Caco-2 (cell line): ENCODE measurements around the gene SBF2. TPM values are rescaled to one million over a fixed set of nuclear protein-coding genes. Genes with fewer than 3 reads are reported as not detected.

Experiments
- BruUV-seq: library from RNA; stranded (reverse); fragments of 400-500 nt; replicated peaks from 2 replicates; lab custom pipeline; 2021; lab: Mats Ljungman, UMichigan
- CTCF ChIA-PET: fragments of 300-600 bp; sonication (Branson Sonifier 250); formaldehyde crosslinking; loops from one replicate; lab custom pipeline; 2022; ENCODE audit warnings: antibody characterized with exemption; lab: Charles Lee
- POLR2A ChIA-PET: fragments of 300-600 bp; sonication (Branson Sonifier 250); formaldehyde crosslinking; loops from one replicate; lab custom pipeline; 2022; ENCODE audit warnings: antibody characterized with exemption; lab: Charles Lee
- DNase-seq, 2 experiments: peaks; one replicate each; pipeline versions ENCODE4 v3.0.0 to v3.0.0-alpha.2; 2020 to 2022
- H3K27me3 ChIP-seq: replicated peaks from 2 replicates; pipeline ENCODE4 v1.6.0; 2011; ENCODE audit warnings: low read length; ENCODE audit not compliant: control insufficient read depth, insufficient read depth
- H3K36me3 ChIP-seq: 2 replicates; pipeline ENCODE4 v1.5.1; 2011; ENCODE audit warnings: low read length; ENCODE audit not compliant: control insufficient read depth, insufficient read depth
- H3K4me1 ChIP-seq: fragments of 250-450 bp; sonication (Bioruptor Pico); 2 replicates; pipeline ENCODE4 v1.5.1; 2020; ENCODE audit warnings: mild to moderate bottlenecking
- H3K4me3 ChIP-seq: 2 replicates; pipeline ENCODE4 v1.5.1; 2011; ENCODE audit warnings: low read depth, mild to moderate bottlenecking, control low read depth, low read length
- H3K9me3 ChIP-seq: fragments of 250-450 bp; sonication (Bioruptor Pico); 2 replicates; pipeline ENCODE4 v1.5.1; 2020; ENCODE audit warnings: mild to moderate bottlenecking, moderate library complexity
- H3K27ac Mint-ChIP-seq: one replicate; pipeline ENCODE4 v1.8.0; 2022; ENCODE audit warnings: mixed read lengths; ENCODE audit not compliant: unreplicated experiment
- H3K27me3 Mint-ChIP-seq: one replicate; pipeline ENCODE4 v1.8.0; 2022; ENCODE audit warnings: mixed read lengths; ENCODE audit not compliant: insufficient read depth, unreplicated experiment
- H3K36me3 Mint-ChIP-seq: one replicate; pipeline ENCODE4 v1.8.0; 2022; ENCODE audit warnings: mild to moderate bottlenecking, mixed read lengths; ENCODE audit not compliant: insufficient read depth, unreplicated experiment
- H3K4me1 Mint-ChIP-seq: one replicate; pipeline ENCODE4 v1.8.0; 2022; ENCODE audit warnings: low read depth, mixed read lengths; ENCODE audit not compliant: unreplicated experiment
- H3K4me3 Mint-ChIP-seq: one replicate; pipeline ENCODE4 v1.8.0; 2022; ENCODE audit warnings: mild to moderate bottlenecking, moderate library complexity, mixed read lengths; ENCODE audit not compliant: unreplicated experiment
- H3K9me3 Mint-ChIP-seq: one replicate; pipeline ENCODE4 v1.8.0; 2022; ENCODE audit warnings: mixed read lengths; ENCODE audit not compliant: unreplicated experiment
- CTCF ChIP-seq, 2 experiments: fragments of 200-600 bp in 1 of 2; IDR thresholded peaks; 1 replicate in 1 of 2; 2 replicates in 1 of 2; pipeline versions ENCODE4 v1.5.1 to v1.8.0; 2011 to 2022; ENCODE audit warnings: antibody characterized with exemption in 1 of 2, control low read depth in 1 of 2, inconsistent platforms in 1 of 2, low read depth in 1 of 2, low read length in 1 of 2, mild to moderate bottlenecking in 1 of 2, moderate library complexity in 1 of 2; ENCODE audit not compliant: insufficient read depth in 1 of 2, severe bottlenecking in 1 of 2, unreplicated experiment in 1 of 2
- intact Hi-C: fragments of 100-400 bp; cut with micrococcal nuclease; formaldehyde crosslinking; loops from one replicate; pipeline ENCODE4 v1.10.0; 2022; ENCODE audit not compliant: unreplicated experiment
- total RNA-seq: library from RNA; stranded (reverse); gene quantifications from 2 replicates; pipeline ENCODE4 v1.2.3, GENCODE V29; 2022

SBF2 gene
- total RNA-seq, 1 experiment from 2014 or later = 72.2 TPM

GRCh38 chr11:10030122-10030490 lies 263.9 kb downstream of the SBF2 start:
- Mint-ChIP-seq H3K27me3 (no peaks in the 10 kb centered on the region), H3K27ac (no peak overlapping the region), H3K4me3 (no peak overlapping the region), H3K9me3 (no peaks in the 10 kb centered on the region), H3K36me3 (peaks cover 5% of the 10 kb centered on the region), H3K4me1 (no peaks in the 10 kb centered on the region)
- intact Hi-C loops = no loop called here
- no TSS peak for BruUV-seq
- no peak for DNase-seq
- Histone ChIP-seq H3K27me3 (no peaks in the 10 kb centered on the region), H3K4me3 (no peak overlapping the region), H3K4me1 (no peaks in the 10 kb centered on the region), H3K9me3 (no peaks in the 10 kb centered on the region), H3K36me3 (no peaks in the 10 kb centered on the region)
- CTCF ChIA-PET = no interaction called here
- POLR2A ChIA-PET = no interaction called here
- no peak for TF ChIP-seq CTCF (IDR thresholded peaks at IDR 0.05; ENCODE audit: insufficient read depth in 1 of 2, low read depth in 1 of 2, low read length in 1 of 2, severe bottlenecking in 1 of 2, unreplicated experiment in 1 of 2)

GRCh38 chr11:10029386-10030121 lies 264.5 kb downstream of the SBF2 start:
- Histone ChIP-seq H3K9me3 (no peaks in the 10 kb centered on the region), H3K27me3 (no peaks in the 10 kb centered on the region), H3K4me1 (no peaks in the 10 kb centered on the region), H3K36me3 (no peaks in the 10 kb centered on the region), H3K4me3 (no peak overlapping the region)
- H3K36me3 Mint-ChIP-seq = peaks cover 5% of the 10 kb centered on the region
- no peaks in the 10 kb centered on the region for H3K27me3 Mint-ChIP-seq
- CTCF ChIA-PET = no interaction called here
- no peaks in the 10 kb centered on the region for H3K9me3 Mint-ChIP-seq
- no peaks in the 10 kb centered on the region for H3K4me1 Mint-ChIP-seq
- no TSS peak for BruUV-seq
- H3K27ac Mint-ChIP-seq = no peak overlapping the region
- no peak for TF ChIP-seq CTCF (IDR thresholded peaks at IDR 0.05; ENCODE audit: insufficient read depth in 1 of 2, low read depth in 1 of 2, low read length in 1 of 2, severe bottlenecking in 1 of 2, unreplicated experiment in 1 of 2)
- POLR2A ChIA-PET = no interaction called here
- intact Hi-C loops = no loop called here
- H3K4me3 Mint-ChIP-seq = no peak overlapping the region
- no peak for DNase-seq

GRCh38 chr11:10026514-10026913 lies 267.5 kb downstream of the SBF2 start:
- no peak overlapping the region for H3K4me3 ChIP-seq
- H3K27me3 Mint-ChIP-seq = no peaks in the 10 kb centered on the region
- no peak for TF ChIP-seq CTCF (IDR thresholded peaks at IDR 0.05; ENCODE audit: insufficient read depth in 1 of 2, low read depth in 1 of 2, low read length in 1 of 2, severe bottlenecking in 1 of 2, unreplicated experiment in 1 of 2)
- H3K36me3 ChIP-seq = no peaks in the 10 kb centered on the region
- no peak for DNase-seq
- peaks cover 4% of the 10 kb centered on the region for H3K4me1 Mint-ChIP-seq
- ChIA-PET CTCF (no interaction called here), POLR2A (no interaction called here)
- no TSS peak for BruUV-seq
- intact Hi-C loops = no loop called here
- H3K27me3 ChIP-seq = no peaks in the 10 kb centered on the region
- peaks cover 5% of the 10 kb centered on the region for H3K4me1 ChIP-seq
- H3K27ac Mint-ChIP-seq = no peak overlapping the region
- no peaks in the 10 kb centered on the region for H3K9me3 ChIP-seq
- peaks cover 5% of the 10 kb centered on the region for H3K36me3 Mint-ChIP-seq
- H3K9me3 Mint-ChIP-seq = no peaks in the 10 kb centered on the region
- H3K4me3 Mint-ChIP-seq = no peak overlapping the region
